HepG2 (cell line): ENCODE measurements around the gene ZNHIT6. TPM values are rescaled to one million over a fixed set of nuclear protein-coding genes. Genes with fewer than 3 reads are reported as not detected.

Experiments
- ATAC-seq: fragments of 200-7000 bp; cut with Tn5 transposase; 3 replicates; pipeline ENCODE4 v1.9.1; 2020; ENCODE audit warnings: mild to moderate bottlenecking, moderate library complexity
- BruUV-seq: library from RNA; stranded (reverse); fragments of 400-500 nt; replicated peaks from 2 replicates; lab custom pipeline; 2021; lab: Mats Ljungman, UMichigan
- CTCF ChIA-PET: fragments of 300-600 bp; formaldehyde crosslinking; extraction: SDS; loops from one replicate; lab custom pipeline; 2021; ENCODE audit warnings: low total read pairs, inconsistent platforms, low intra/inter-chr PET ratio; lab: Yijun Ruan, JAX
- POLR2A ChIA-PET: fragments of 350-600 bp; sonication (Branson Sonifier 250); formaldehyde crosslinking; loops from one replicate; lab custom pipeline; 2020; ENCODE audit warnings: antibody characterized with exemption, inconsistent platforms; lab: Yijun Ruan, JAX
- DNase-seq: peaks from one replicate; pipeline ENCODE4 v3.0.0-alpha.2; 2015; ENCODE audit warnings: low spot score
- FAIRE-seq: peaks from 3 replicates; lab custom pipeline; 2011; peaks lifted over from hg19 to GRCh38; lab: Jason Lieb, UNC
- H2AFZ ChIP-seq: one replicate; pipeline ENCODE4 v1.6.1; 2011; ENCODE audit warnings: low read length, inconsistent platforms
- H3K27ac ChIP-seq: fragments of 300-600 bp; 3 replicates; pipeline ENCODE4 v1.8.0; 2011; ENCODE audit warnings: mixed run types, mild to moderate bottlenecking, mixed read lengths, low read length, inconsistent platforms; ENCODE audit not compliant: insufficient read depth; ENCODE audit errors: extremely low read length
- H3K27me3 ChIP-seq, 2 experiments: fragments of 200-600 bp in 1 of 2; 2 replicates in 1 of 2; 3 replicates in 1 of 2; pipeline versions ENCODE4 v1.6.0 to v1.8.0; 2011; ENCODE audit warnings: low read length in 2 of 2, mild to moderate bottlenecking in 2 of 2, moderate library complexity in 2 of 2, inconsistent platforms in 1 of 2; ENCODE audit not compliant: insufficient read depth in 2 of 2, control insufficient read depth in 1 of 2
- H3K36me3 ChIP-seq, 2 experiments: fragments of 200-600 bp in 1 of 2; replicated peaks in 1 of 2; 2 replicates in 1 of 2; 3 replicates in 1 of 2; pipeline versions ENCODE4 v1.5.1 to v1.8.0; 2011; ENCODE audit warnings: low read length in 2 of 2, inconsistent platforms in 1 of 2; ENCODE audit not compliant: insufficient read depth in 2 of 2, control insufficient read depth in 1 of 2
- H3K4me1 ChIP-seq: 2 replicates; pipeline ENCODE4 v1.5.1; 2012; ENCODE audit warnings: low read length, inconsistent platforms; ENCODE audit not compliant: insufficient read depth
- H3K4me2 ChIP-seq: 2 replicates; pipeline ENCODE4 v1.6.0; 2011; ENCODE audit warnings: low read depth, low read length, inconsistent platforms
- H3K4me3 ChIP-seq, 3 experiments: fragments of 200-600 bp in 1 of 3; sonication (generic), shearing (Covaris generic) in 1 of 3; replicated peaks in 1 of 3; 2 replicates each; pipeline ENCODE4 v1.5.1; 2011 to 2016; ENCODE audit warnings: low read length in 3 of 3, inconsistent platforms in 2 of 3, low read depth in 2 of 3, mild to moderate bottlenecking in 2 of 3, control low read depth in 1 of 3, mixed read lengths in 1 of 3; ENCODE audit not compliant: insufficient read depth in 1 of 3
- H3K79me2 ChIP-seq: one replicate; pipeline ENCODE4 v1.6.1; 2011; ENCODE audit warnings: low read length, inconsistent platforms; ENCODE audit not compliant: insufficient read depth
- H3K9ac ChIP-seq: 2 replicates; pipeline ENCODE4 v1.6.0; 2011; ENCODE audit warnings: mild to moderate bottlenecking, low read depth, low read length, inconsistent platforms; ENCODE audit not compliant: insufficient read depth
- H3K9me3 ChIP-seq: 2 replicates; pipeline ENCODE4 v1.5.1; 2012; ENCODE audit warnings: mild to moderate bottlenecking, low read length
- H4K20me1 ChIP-seq: 2 replicates; pipeline ENCODE4 v1.6.0; 2011; ENCODE audit warnings: inconsistent platforms, mild to moderate bottlenecking, low read length, moderate library complexity; ENCODE audit not compliant: insufficient read depth
- CSRNP2 ChIP-seq: sonication (generic); formaldehyde crosslinking; conservative IDR thresholded peaks from 2 replicates; pipeline ENCODE4 v1.8.0; 2022; ENCODE audit warnings: low read depth, missing genetic modification reagents
- PHF8 ChIP-seq: sonication (generic); formaldehyde crosslinking; IDR thresholded peaks from 2 replicates; pipeline ENCODE4 v1.5.0; 2020; ENCODE audit warnings: missing genetic modification reagents
- RORA ChIP-seq: sonication (generic); formaldehyde crosslinking; IDR thresholded peaks from 2 replicates; pipeline ENCODE4 v1.5.0; 2020; ENCODE audit warnings: mild to moderate bottlenecking, missing genetic modification reagents, moderate library complexity
- ZNF577 ChIP-seq: sonication (generic); formaldehyde crosslinking; IDR thresholded peaks from 2 replicates; pipeline ENCODE4 v1.4.0; 2020; ENCODE audit warnings: mild to moderate bottlenecking, low read depth, missing genetic modification reagents, borderline replicate concordance
- ZNF616 ChIP-seq: sonication (generic); formaldehyde crosslinking; IDR thresholded peaks from 2 replicates; pipeline ENCODE4 v1.5.0; 2020; ENCODE audit warnings: low read depth, mild to moderate bottlenecking, missing genetic modification reagents
- WGBS: methylation state at CpG from one replicate; pipeline ENCODE4 v1.1.6; 2017; ENCODE audit warnings: low lambda C conversion rate; 5-methylcytosine and 5-hydroxymethylcytosine counted together
- in situ Hi-C: cut with HindIII; loops from 2 replicates; pipeline ENCODE4 v1.10.0; 2017; ENCODE audit warnings: low pct_unique_long_range_greater_than_20kb; ENCODE audit not compliant: extremely low pct_ligation_motif_present
- intact Hi-C: fragments of 100-400 bp; cut with micrococcal nuclease; formaldehyde crosslinking; loops from one replicate; pipeline ENCODE4 v1.10.0; 2022; ENCODE audit not compliant: unreplicated experiment
- polyA plus RNA-seq, 8 experiments: library from polyadenylated mRNA; depleted of rRNA in 3 of 8; stranded (reverse) in 7 of 8; unstranded in 1 of 8; fragments of >200 nt; fragmentation: Illumina TruSeq in 4 of 8; extraction: Trizol in 4 of 8; gene quantifications; 2 replicates each; pipeline versions ENCODE4 v1.2.1 to v1.2.3, GENCODE V29; 2011 to 2016; ENCODE audit warnings: low read depth in 4 of 8, missing spikeins in 1 of 8, mixed read lengths in 1 of 8; ENCODE audit not compliant: insufficient read depth in 1 of 8
- total RNA-seq, 5 experiments: library from RNA; depleted of rRNA; stranded (reverse); fragments of >200 nt; fragmentation: Illumina TruSeq; extraction: Trizol; gene quantifications; 2 replicates each; pipeline ENCODE4 v1.2.3, GENCODE V29; 2016; ENCODE audit warnings: low read depth in 1 of 5
- TF ChIP-seq, protein P1 (sequence below): IDR thresholded peaks from 2 replicates; pipeline ENCODE4 v1.6.1; 2012; ENCODE audit warnings: inconsistent platforms
- TF ChIP-seq, protein P2 (sequence below): sonication (generic); formaldehyde crosslinking; IDR thresholded peaks from 2 replicates; pipeline ENCODE4 v1.5.0; 2020; ENCODE audit warnings: missing genetic modification reagents, mild to moderate bottlenecking, borderline replicate concordance

ZNHIT6 gene
- total and polyA plus RNA-seq, 2 of the 13 experiments (the other 11 are each of a cell fraction or from before 2014, with no cell fraction given): 6.0 to 15.2 TPM

DNA sequence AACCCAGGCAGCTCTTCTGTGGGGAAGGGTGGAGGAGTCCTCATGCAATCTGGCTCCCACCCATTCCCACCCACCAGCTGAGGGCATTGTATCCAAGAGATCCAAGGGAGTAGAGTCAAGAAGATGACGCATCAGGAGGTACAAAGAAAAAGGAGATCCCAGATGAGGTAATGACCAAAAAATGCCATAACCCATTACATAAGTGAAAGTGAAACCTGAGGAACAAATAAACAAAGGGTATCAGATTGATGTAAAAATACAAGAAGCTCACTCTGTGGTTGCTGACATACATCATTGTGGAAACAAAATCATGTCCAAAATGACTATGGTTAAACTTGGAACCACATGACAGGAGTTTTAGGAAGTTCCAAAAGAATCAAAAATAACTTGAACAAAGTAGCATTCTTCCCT, 85.2 kb downstream of the ZNHIT6 start:
- CTCF ChIA-PET: no interaction called here
- POLR2A ChIA-PET: interaction anchor here (0.7 to 1.0 kb wide), 3 partner anchors 19 to 41 kb away, joined by 3 read pairs; no protein-coding TSS in a partner anchor
- Histone ChIP-seq H3K4me2 (no peak overlapping the region), H3K9me3 (peaks cover 13% of the 10 kb centered on the region), H2AFZ (no peak overlapping the region), H3K4me1 (peaks cover 16% of the 10 kb centered on the region), H3K79me2 (no peaks in the 10 kb centered on the region), H4K20me1 (no peaks in the 10 kb centered on the region), H3K9ac (no peak overlapping the region), H3K27me3 (no peaks in the 10 kb centered on the region), H3K4me3 (no peak overlapping the region), H3K27ac (no peak overlapping the region), H3K36me3 (no peaks in the 10 kb centered on the region)
- TF ChIP-seq RORA (CRISPR knock-in tag) (no peak), PHF8 (CRISPR knock-in tag) (no peak), ZNF577 (CRISPR knock-in tag) (no peak), ZNF616 (CRISPR knock-in tag) (no peak), CSRNP2 (CRISPR knock-in tag) (no peak)
- TF ChIP-seq, protein P1, sequence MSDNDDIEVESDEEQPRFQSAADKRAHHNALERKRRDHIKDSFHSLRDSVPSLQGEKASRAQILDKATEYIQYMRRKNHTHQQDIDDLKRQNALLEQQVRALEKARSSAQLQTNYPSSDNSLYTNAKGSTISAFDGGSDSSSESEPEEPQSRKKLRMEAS: no peak
- TF ChIP-seq, protein P2, sequence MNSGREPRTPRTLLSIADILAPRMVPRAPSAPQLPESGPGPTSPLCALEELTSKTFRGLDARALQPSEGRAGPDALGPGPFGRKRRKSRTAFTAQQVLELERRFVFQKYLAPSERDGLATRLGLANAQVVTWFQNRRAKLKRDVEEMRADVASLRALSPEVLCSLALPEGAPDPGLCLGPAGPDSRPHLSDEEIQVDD (CRISPR knock-in tag): no peak
- BruUV-seq: no TSS peak
- intact Hi-C loops: no loop called here
- 83% methylated on average over 1 of the region's 1 CpG for WGBS
- no peak for DNase-seq
- in situ Hi-C loops: no loop called here
- no peak for FAIRE-seq
- no peak for ATAC-seq
